Kidney epithelial cell (primary cell): ENCODE data around the gene VPS13D. TPM values are rescaled to one million over a fixed set of nuclear protein-coding genes. Genes with fewer than 3 reads are reported as not detected.

ENCODE experiments used
- DNase-seq: peaks from one replicate; pipeline ENCODE4 v3.0.0-alpha.2; 2010; ENCODE audit warnings: low read depth
- H3K27me3 ChIP-seq: 2 replicates; pipeline ENCODE4 v1.6.0; 2011; ENCODE audit warnings: low read length; ENCODE audit not compliant: control insufficient read depth, insufficient read depth
- H3K36me3 ChIP-seq: 2 replicates; pipeline ENCODE4 v1.5.1; 2011; ENCODE audit warnings: low read length; ENCODE audit not compliant: control insufficient read depth, insufficient read depth
- H3K4me3 ChIP-seq: 2 replicates; pipeline ENCODE4 v1.5.1; 2011; ENCODE audit warnings: low read depth, mild to moderate bottlenecking, control low read depth, low read length
- CTCF ChIP-seq: IDR thresholded peaks from 2 replicates; pipeline ENCODE4 v1.5.1; 2011; ENCODE audit warnings: mild to moderate bottlenecking, moderate library complexity, low read length, control low read depth, inconsistent platforms; ENCODE audit not compliant: insufficient read depth, poor library complexity, severe bottlenecking
- total RNA-seq: library from RNA; depleted of rRNA; stranded (reverse); fragments of >200 nt; gene quantifications from 2 replicates; pipeline ENCODE4 v1.2.3, GENCODE V29; 2015

The VPS13D gene
- total RNA-seq, 1 donor from 2014 or later, result 22.2 TPM

GRCh38 chr1:12290828-12291227 lies 61.0 kb downstream of the VPS13D start:
- no peak for TF ChIP-seq CTCF
- Histone ChIP-seq H3K4me3 (no peak overlapping the region), H3K36me3 (peaks cover 5% of the 10 kb centered on the region), H3K27me3 (no peaks in the 10 kb centered on the region)
- no peak for DNase-seq

GRCh38 chr1:12293416-12293815 lies 63.6 kb downstream of the VPS13D start:
- DNase-seq, result no peak
- no peaks in the 10 kb centered on the region for H3K27me3 ChIP-seq
- no peaks in the 10 kb centered on the region for H3K36me3 ChIP-seq
- H3K4me3 ChIP-seq, result no peak overlapping the region
- TF ChIP-seq CTCF, result no peak

DNA sequence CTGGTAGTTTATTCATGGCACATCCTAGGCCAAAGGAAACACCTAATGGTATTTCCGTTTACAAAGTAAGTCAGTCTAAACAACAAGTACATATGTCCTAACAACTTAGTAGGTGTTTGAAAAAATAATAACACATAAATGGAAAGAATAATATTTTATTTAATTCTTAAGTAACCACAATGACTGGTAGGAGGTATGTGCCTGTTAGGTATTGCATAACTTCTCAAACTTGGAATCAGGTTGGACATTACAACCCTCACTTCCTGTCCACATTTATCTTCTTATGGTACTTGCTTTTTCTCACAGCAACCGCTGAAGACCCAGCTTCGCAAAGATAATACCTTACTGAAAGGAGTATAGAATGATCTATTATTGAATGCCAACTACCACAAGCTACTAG lies 64.2 kb downstream of the VPS13D start:
- no peak for TF ChIP-seq CTCF
- H3K4me3 ChIP-seq, result no peak overlapping the region
- H3K36me3 ChIP-seq, result no peaks in the 10 kb centered on the region
- no peak for DNase-seq
- no peaks in the 10 kb centered on the region for H3K27me3 ChIP-seq

DNA sequence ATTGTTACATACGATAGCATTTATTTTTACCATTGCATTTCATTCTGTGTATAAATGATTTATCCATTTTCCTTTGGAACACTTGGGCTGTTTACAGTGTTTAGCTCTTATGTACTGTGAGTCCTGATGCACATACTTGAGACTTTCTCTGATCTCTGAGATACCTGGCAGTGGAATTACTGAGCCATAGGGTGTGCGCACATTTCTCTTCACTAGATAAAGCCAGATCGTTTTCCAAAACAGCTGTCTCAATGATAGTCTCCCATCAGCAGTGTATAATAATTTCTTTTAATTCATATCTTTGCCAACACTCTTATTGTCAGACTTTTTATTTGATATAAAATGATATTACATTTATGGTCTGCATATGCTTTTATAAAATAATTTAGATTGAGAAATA lies 66.2 kb downstream of the VPS13D start:
- DNase-seq, result no peak
- no peak for TF ChIP-seq CTCF
- no peak overlapping the region for H3K4me3 ChIP-seq
- no peaks in the 10 kb centered on the region for H3K36me3 ChIP-seq
- H3K27me3 ChIP-seq, result no peaks in the 10 kb centered on the region

DNA sequence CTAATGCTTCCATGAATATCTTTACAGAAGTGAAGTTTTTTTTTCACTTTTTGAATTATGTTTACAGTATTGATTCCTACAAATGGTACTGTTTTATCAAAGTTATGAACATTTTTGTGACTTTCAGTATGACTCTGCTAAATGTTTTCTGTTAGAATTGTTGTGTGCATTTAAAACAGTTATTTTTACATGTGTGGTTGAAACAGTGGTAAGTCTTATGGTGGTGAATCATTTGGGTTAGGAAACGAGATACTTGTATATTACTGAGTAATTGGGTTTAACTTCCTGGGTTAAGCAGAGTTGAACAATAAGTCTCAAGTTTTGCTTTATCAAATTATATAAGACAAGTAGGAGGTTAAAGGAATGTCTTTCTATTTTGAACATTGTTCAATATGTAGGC lies 66.8 kb downstream of the VPS13D start:
- no peaks in the 10 kb centered on the region for H3K36me3 ChIP-seq
- peak; percentile 47 for DNase-seq
- no peaks in the 10 kb centered on the region for H3K27me3 ChIP-seq
- no peak overlapping the region for H3K4me3 ChIP-seq
- no peak for TF ChIP-seq CTCF

DNA sequence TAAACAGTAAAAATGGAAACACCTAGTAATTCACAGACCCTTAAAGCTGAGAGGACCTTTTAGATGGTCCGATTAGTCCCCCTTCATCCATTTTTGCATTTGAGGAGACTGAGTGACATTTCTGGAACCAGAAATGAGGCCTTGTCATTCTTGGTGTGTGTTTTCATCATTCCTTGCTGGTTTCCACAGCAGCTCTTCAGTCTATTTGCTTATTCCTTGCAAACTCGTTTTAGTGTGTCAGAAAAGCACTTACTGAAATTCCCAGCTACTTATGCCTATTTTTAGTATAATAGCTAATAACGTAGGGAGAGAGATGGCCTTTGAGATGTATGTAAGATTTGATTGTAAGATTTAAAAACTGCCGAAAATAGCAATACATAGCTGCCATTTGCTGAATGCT lies 70.9 kb downstream of the VPS13D start:
- no peak overlapping the region for H3K4me3 ChIP-seq
- H3K27me3 ChIP-seq, result no peaks in the 10 kb centered on the region
- no peak for DNase-seq
- TF ChIP-seq CTCF, result no peak
- H3K36me3 ChIP-seq, result no peaks in the 10 kb centered on the region
